ENCODE results near the gene TMEM183A. TPM values are rescaled to one million over a fixed set of nuclear protein-coding genes. Genes with fewer than 3 reads are reported as not detected.

Gene TMEM183A
- polyA plus RNA-seq, 1 donor from 2014 or later, result 46.7 TPM

- Mint-ChIP-seq H3K36me3 (no peaks in the 10 kb centered on the region), H3K27me3 (peaks cover 33% of the 10 kb centered on the region), H3K27ac (no peak overlapping the region), H3K4me1 (peaks cover 0 to 3% (median 0%) of the 10 kb centered on the region in 3 donors), H3K9me3 (no peaks in the 10 kb centered on the region), H3K4me3 (no peak overlapping the region)
These were observed 48.1 kb downstream of the TMEM183A start for GRCh38 chr1:203055161-203055799.

DNA sequence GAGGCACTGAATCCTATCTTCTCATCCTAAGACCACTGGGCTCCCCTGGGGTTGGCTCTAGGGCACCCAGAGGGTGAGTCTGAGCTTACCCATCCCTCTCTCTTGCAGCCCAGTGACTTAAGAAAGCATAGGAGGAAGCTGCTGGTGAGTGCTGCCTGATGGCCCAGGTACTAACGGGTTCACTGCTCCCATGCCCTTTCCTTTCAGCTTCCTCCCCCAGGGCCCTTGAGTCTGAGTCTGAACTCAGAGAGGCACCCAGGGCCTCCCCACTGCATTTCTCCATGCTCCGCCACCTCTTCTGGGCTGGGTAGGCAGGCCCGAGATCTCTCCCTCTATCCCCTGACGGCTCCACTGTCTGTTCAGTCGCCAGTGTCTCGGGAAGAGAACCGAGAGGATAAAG lies 48.8 kb downstream of the TMEM183A start:
- no peaks in the 10 kb centered on the region for H3K36me3 Mint-ChIP-seq
- peaks cover 0 to 3% (median 0%) of the 10 kb centered on the region in 3 donors for H3K4me1 Mint-ChIP-seq
- peaks cover 31% of the 10 kb centered on the region for H3K27me3 Mint-ChIP-seq
- no peaks in the 10 kb centered on the region for H3K9me3 Mint-ChIP-seq
- no peak overlapping the region for H3K4me3 Mint-ChIP-seq
- H3K27ac Mint-ChIP-seq, result no peak overlapping the region

- H3K4me1 Mint-ChIP-seq, result peaks cover 0 to 3% (median 0%) of the 10 kb centered on the region in 3 donors
- H3K9me3 Mint-ChIP-seq, result no peaks in the 10 kb centered on the region
- H3K27me3 Mint-ChIP-seq, result peaks cover 26% of the 10 kb centered on the region
- no peak overlapping the region for H3K27ac Mint-ChIP-seq
- no peaks in the 10 kb centered on the region for H3K36me3 Mint-ChIP-seq
- no peak overlapping the region for H3K4me3 Mint-ChIP-seq
These were observed 49.3 kb downstream of the TMEM183A start for GRCh38 chr1:203056516-203056915.

- no peaks in the 10 kb centered on the region for H3K36me3 Mint-ChIP-seq
- no peaks in the 10 kb centered on the region for H3K9me3 Mint-ChIP-seq
- peaks cover 23% of the 10 kb centered on the region for H3K27me3 Mint-ChIP-seq
- H3K4me3 Mint-ChIP-seq, result peak overlapping the region in 1 of 4 donors; percentile 33
- no peak overlapping the region for H3K27ac Mint-ChIP-seq
- peaks cover 0 to 3% (median 0%) of the 10 kb centered on the region in 3 donors for H3K4me1 Mint-ChIP-seq
These were observed 50.9 kb downstream of the TMEM183A start for GRCh38 chr1:203057911-203058675.

DNA sequence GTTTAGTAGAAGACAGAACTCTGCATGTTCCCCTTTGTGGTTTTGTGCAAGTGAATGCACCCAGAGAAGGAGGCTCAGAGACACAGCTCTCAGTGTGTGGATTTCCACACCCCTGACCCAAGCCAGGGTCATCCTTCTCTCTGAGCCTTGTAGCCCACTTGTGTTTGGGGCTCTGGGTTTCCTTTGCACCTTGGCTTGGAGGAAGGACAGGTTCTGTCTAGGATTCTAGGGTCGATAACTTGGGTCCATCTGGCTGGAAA lies 51.4 kb downstream of the TMEM183A start:
- Mint-ChIP-seq H3K27me3 (peaks cover 24% of the 10 kb centered on the region), H3K4me1 (peaks cover 0 to 3% (median 0%) of the 10 kb centered on the region in 3 donors), H3K9me3 (no peaks in the 10 kb centered on the region), H3K27ac (no peak overlapping the region), H3K4me3 (no peak overlapping the region), H3K36me3 (no peaks in the 10 kb centered on the region)

DNA sequence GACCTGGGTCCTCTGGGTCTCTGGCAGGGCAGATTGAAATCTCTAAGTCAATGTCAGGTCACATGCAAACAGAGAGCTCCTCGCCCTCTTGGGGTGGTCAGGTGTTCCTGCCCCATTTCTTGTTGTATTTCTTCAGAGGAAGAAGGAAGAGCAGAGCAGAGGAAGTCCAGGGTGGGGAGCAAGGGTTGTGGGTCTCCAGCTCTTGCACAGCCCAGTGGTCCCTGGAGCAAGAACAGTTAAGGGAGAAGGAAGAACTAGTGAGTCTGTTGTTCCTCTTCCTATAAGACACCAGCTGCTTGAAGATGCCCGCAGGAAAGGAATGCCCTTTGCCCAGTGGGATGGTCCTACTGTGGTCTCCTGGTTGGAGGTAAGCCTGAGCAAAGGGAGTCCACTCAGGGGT lies 52.3 kb downstream of the TMEM183A start:
- Mint-ChIP-seq H3K36me3 (no peaks in the 10 kb centered on the region), H3K4me1 (peaks cover 0 to 3% (median 0%) of the 10 kb centered on the region in 3 donors), H3K4me3 (no peak overlapping the region), H3K27ac (no peak overlapping the region), H3K9me3 (no peaks in the 10 kb centered on the region), H3K27me3 (peaks cover 27% of the 10 kb centered on the region)

- no peaks in the 10 kb centered on the region for H3K36me3 Mint-ChIP-seq
- H3K4me3 Mint-ChIP-seq, result no peak overlapping the region
- no peaks in the 10 kb centered on the region for H3K9me3 Mint-ChIP-seq
- H3K4me1 Mint-ChIP-seq, result peaks cover 0 to 3% (median 0%) of the 10 kb centered on the region in 3 donors
- no peak overlapping the region for H3K27ac Mint-ChIP-seq
- H3K27me3 Mint-ChIP-seq, result peaks cover 27% of the 10 kb centered on the region
These were observed 52.9 kb downstream of the TMEM183A start for GRCh38 chr1:203060115-203060514.

DNA sequence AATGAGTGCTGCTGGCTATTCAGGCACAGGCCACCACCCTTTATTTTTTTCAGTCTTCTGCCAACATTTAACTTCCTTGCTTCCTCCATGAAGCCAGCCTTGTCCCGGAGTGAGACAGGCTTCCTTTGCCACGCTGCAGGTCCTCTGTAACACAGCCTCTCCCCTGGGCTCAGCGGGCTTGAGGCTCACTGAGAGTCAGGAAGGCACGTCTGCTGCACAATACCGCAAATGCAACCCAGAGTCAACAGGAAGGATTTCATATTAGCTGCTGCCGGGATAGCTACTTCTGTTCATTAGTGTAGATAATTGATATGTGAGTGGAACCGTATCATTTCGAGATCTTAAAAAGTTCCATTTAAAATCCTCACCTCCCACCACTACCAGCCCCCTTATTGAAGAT lies 56.1 kb downstream of the TMEM183A start:
- peak overlapping the region in 1 of 3 donors; percentile 41 for H3K27ac Mint-ChIP-seq

DNA sequence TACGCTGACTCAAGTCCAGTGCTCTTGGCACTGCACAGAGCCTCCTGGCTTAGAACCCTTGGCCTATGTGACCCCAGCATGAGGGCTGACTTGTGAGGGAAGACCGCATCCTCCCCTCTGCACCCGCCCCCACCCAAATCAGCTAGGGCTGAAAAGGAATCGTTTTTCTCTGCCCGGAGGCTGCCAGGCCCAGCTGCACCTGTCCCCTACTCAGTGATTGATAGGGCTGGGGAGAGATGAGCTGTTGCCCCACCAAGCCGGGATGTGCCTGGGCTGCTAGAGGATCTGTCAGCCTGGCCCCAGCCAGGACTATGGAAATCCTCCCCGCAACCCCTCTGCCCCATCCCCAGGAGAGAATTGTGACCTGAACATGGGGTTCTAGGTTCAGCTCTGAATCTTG lies 58.0 kb downstream of the TMEM183A start:
- peaks cover 9% of the 10 kb centered on the region for H3K27me3 Mint-ChIP-seq
- H3K4me1 Mint-ChIP-seq, result peaks cover 4 to 9% (median 4%) of the 10 kb centered on the region in 3 donors
- H3K9me3 Mint-ChIP-seq, result no peaks in the 10 kb centered on the region
- no peaks in the 10 kb centered on the region for H3K36me3 Mint-ChIP-seq
- no peak overlapping the region for H3K4me3 Mint-ChIP-seq
- H3K27ac Mint-ChIP-seq, result no peak overlapping the region

More for the DNA sequence above, 56.1 kb downstream of the TMEM183A start:
- Mint-ChIP-seq H3K36me3 (no peaks in the 10 kb centered on the region), H3K4me1 (no peaks in the 10 kb centered on the region), H3K27me3 (peaks cover 12% of the 10 kb centered on the region), H3K4me3 (no peak overlapping the region), H3K9me3 (no peaks in the 10 kb centered on the region)

- Mint-ChIP-seq H3K9me3 (no peaks in the 10 kb centered on the region), H3K4me1 (peaks cover 4 to 9% (median 5%) of the 10 kb centered on the region in 3 donors), H3K36me3 (no peaks in the 10 kb centered on the region), H3K4me3 (no peak overlapping the region), H3K27me3 (peaks cover 7% of the 10 kb centered on the region), H3K27ac (peak overlapping the region in 1 of 3 donors; percentile 60)
These were observed 58.8 kb downstream of the TMEM183A start for GRCh38 chr1:203065986-203066385.

- Mint-ChIP-seq H3K4me1 (peaks cover 4 to 9% (median 5%) of the 10 kb centered on the region in 3 donors), H3K36me3 (no peaks in the 10 kb centered on the region), H3K4me3 (no peak overlapping the region), H3K27ac (no peak overlapping the region), H3K27me3 (peaks cover 5% of the 10 kb centered on the region), H3K9me3 (no peaks in the 10 kb centered on the region)
These were observed 59.8 kb downstream of the TMEM183A start for GRCh38 chr1:203066965-203067364.

GRCh38 chr1:203069030-203069747 lies 62.0 kb downstream of the TMEM183A start:
- H3K4me1 Mint-ChIP-seq, result peaks cover 4 to 9% (median 5%) of the 10 kb centered on the region in 3 donors

GRCh38 chr1:203072002-203072602 lies 64.9 kb downstream of the TMEM183A start:
- peaks cover 0 to 2% (median 0%) of the 10 kb centered on the region in 3 donors for H3K9me3 Mint-ChIP-seq
- no peaks in the 10 kb centered on the region for H3K36me3 Mint-ChIP-seq
- H3K4me3 Mint-ChIP-seq, result no peak overlapping the region
- peaks cover 4 to 13% (median 10%) of the 10 kb centered on the region in 3 donors for H3K4me1 Mint-ChIP-seq
- no peak overlapping the region for H3K27ac Mint-ChIP-seq
- H3K27me3 Mint-ChIP-seq, result peaks cover 19% of the 10 kb centered on the region

More at GRCh38 chr1:203069030-203069747, 62.0 kb downstream of the TMEM183A start:
- H3K4me3 Mint-ChIP-seq, result no peak overlapping the region
- H3K27me3 Mint-ChIP-seq, result peaks cover 8% of the 10 kb centered on the region
- H3K27ac Mint-ChIP-seq, result no peak overlapping the region
- no peaks in the 10 kb centered on the region for H3K36me3 Mint-ChIP-seq
- H3K9me3 Mint-ChIP-seq, result no peaks in the 10 kb centered on the region

DNA sequence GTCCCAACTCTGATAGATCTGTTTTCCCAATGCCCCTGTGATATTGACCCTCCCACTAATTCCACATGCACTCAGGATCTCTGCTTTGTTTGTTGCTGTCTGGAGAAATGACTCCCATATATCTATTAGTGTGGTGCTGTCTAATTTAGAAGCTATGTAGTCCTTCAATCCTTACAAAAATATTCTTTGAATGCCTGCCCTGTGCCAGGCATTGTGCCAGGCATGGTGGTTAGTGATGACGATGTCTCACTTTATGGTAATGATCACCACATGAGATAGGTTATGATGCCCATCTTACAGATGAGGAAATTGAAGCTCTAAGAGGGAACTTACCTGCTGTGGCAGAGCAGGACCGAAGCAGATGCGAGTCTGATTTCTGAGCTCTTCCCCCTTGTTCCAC lies 65.7 kb downstream of the TMEM183A start:
- no peaks in the 10 kb centered on the region for H3K36me3 Mint-ChIP-seq
- H3K4me1 Mint-ChIP-seq, result peaks cover 4 to 13% (median 10%) of the 10 kb centered on the region in 3 donors
- peaks cover 0 to 2% (median 0%) of the 10 kb centered on the region in 3 donors for H3K9me3 Mint-ChIP-seq
- peaks cover 25% of the 10 kb centered on the region for H3K27me3 Mint-ChIP-seq
- H3K27ac Mint-ChIP-seq, result no peak overlapping the region
- H3K4me3 Mint-ChIP-seq, result no peak overlapping the region

GRCh38 chr1:203073469-203073868 lies 66.3 kb downstream of the TMEM183A start:
- Mint-ChIP-seq H3K27ac (no peak overlapping the region), H3K4me3 (no peak overlapping the region), H3K4me1 (peaks cover 4 to 13% (median 10%) of the 10 kb centered on the region in 3 donors), H3K36me3 (no peaks in the 10 kb centered on the region), H3K27me3 (peaks cover 25% of the 10 kb centered on the region), H3K9me3 (peaks cover 0 to 2% (median 0%) of the 10 kb centered on the region in 3 donors)
